CD14-positive monocyte (primary cell): ENCODE data around the gene CNOT11. TPM values are rescaled to one million over a fixed set of nuclear protein-coding genes. Genes with fewer than 3 reads are reported as not detected.

ENCODE experiments used
- DNase-seq, 3 donors: peaks; one replicate each; pipeline ENCODE4 v3.0.0-alpha.2; 2011 to 2022
- H2AFZ ChIP-seq: 2 replicates; pipeline ENCODE4 v1.6.0; 2012; ENCODE audit warnings: mild to moderate bottlenecking, low read depth, low read length, inconsistent platforms; ENCODE audit not compliant: insufficient read depth, poor library complexity, severe bottlenecking
- H3K27ac ChIP-seq, 2 donors: 1 replicate in 1 of 2; 2 replicates in 1 of 2; pipeline ENCODE4 v1.5.1; 2012 to 2013; ENCODE audit warnings: low read length in 2 of 2, control low read depth in 1 of 2, inconsistent platforms in 1 of 2, low read depth in 1 of 2, mild to moderate bottlenecking in 1 of 2
- H3K27me3 ChIP-seq, 2 donors: one replicate each; pipeline versions ENCODE4 v1.6.0 to v1.6.1; 2011 to 2013; ENCODE audit warnings: low read length in 2 of 2; ENCODE audit not compliant: control insufficient read depth in 2 of 2, insufficient read depth in 2 of 2
- H3K36me3 ChIP-seq, 2 donors: replicated peaks in 1 of 2; 1 replicate in 1 of 2; 2 replicates in 1 of 2; pipeline versions ENCODE4 v1.5.1 to v1.6.1; 2012 to 2013; ENCODE audit warnings: low read length in 2 of 2, control low read depth in 1 of 2, inconsistent platforms in 1 of 2, mild to moderate bottlenecking in 1 of 2; ENCODE audit not compliant: insufficient read depth in 2 of 2, control insufficient read depth in 1 of 2
- H3K4me1 ChIP-seq, 2 donors: 1 replicate in 1 of 2; 2 replicates in 1 of 2; pipeline versions ENCODE4 v1.5.1 to v1.6.1; 2012 to 2013; ENCODE audit warnings: low read length in 2 of 2, control low read depth in 1 of 2, inconsistent platforms in 1 of 2, mild to moderate bottlenecking in 1 of 2, moderate library complexity in 1 of 2; ENCODE audit not compliant: insufficient read depth in 2 of 2, control insufficient read depth in 1 of 2
- H3K4me2 ChIP-seq: replicated peaks from 2 replicates; pipeline ENCODE3; 2012; ENCODE audit warnings: low read length, moderate library complexity, mild to moderate bottlenecking; ENCODE audit not compliant: poor library complexity, severe bottlenecking; ENCODE audit errors: extremely low read depth
- H3K4me3 ChIP-seq, 3 experiments: fragments of 200-600 bp in 1 of 3; sonication (generic) in 1 of 3; replicated peaks in 1 of 3; 1 replicate in 2 of 3; 2 replicates in 1 of 3; pipeline ENCODE4 v1.5.1; 2011 to 2013; ENCODE audit warnings: low read length in 3 of 3, mild to moderate bottlenecking in 3 of 3, control low read depth in 2 of 3, low read depth in 2 of 3, inconsistent platforms in 1 of 3, moderate library complexity in 1 of 3
- H3K79me2 ChIP-seq: 2 replicates; pipeline ENCODE4 v1.6.0; 2012; ENCODE audit warnings: mild to moderate bottlenecking, control low read depth, inconsistent platforms, low read length, moderate library complexity; ENCODE audit not compliant: insufficient read depth
- H3K9ac ChIP-seq: 2 replicates; pipeline ENCODE4 v1.6.0; 2017; ENCODE audit warnings: low read length, mild to moderate bottlenecking; ENCODE audit not compliant: insufficient read depth, poor library complexity, severe bottlenecking
- H3K9me3 ChIP-seq, 2 donors: replicated peaks in 1 of 2; 1 replicate in 1 of 2; 2 replicates in 1 of 2; pipeline versions ENCODE4 v1.5.1 to v1.6.1; 2012 to 2013; ENCODE audit warnings: low read length in 2 of 2, control low read depth in 1 of 2; ENCODE audit not compliant: control insufficient read depth in 1 of 2, insufficient read depth in 1 of 2
- H4K20me1 ChIP-seq: 2 replicates; pipeline ENCODE4 v1.6.0; 2012; ENCODE audit warnings: mild to moderate bottlenecking, low read length, control low read depth, moderate library complexity; ENCODE audit not compliant: insufficient read depth
- H3K27ac Mint-ChIP-seq, 7 donors: one replicate each; pipeline ENCODE4 v1.8.0; 2020; ENCODE audit warnings: mild to moderate bottlenecking in 7 of 7, mixed read lengths in 7 of 7, moderate library complexity in 6 of 7, inconsistent platforms in 2 of 7
- H3K27me3 Mint-ChIP-seq, 3 donors: one replicate each; pipeline ENCODE4 v1.8.0; 2021 to 2022; ENCODE audit warnings: low read depth in 3 of 3, mild to moderate bottlenecking in 3 of 3, mixed read lengths in 3 of 3, moderate library complexity in 3 of 3, inconsistent platforms in 1 of 3
- H3K36me3 Mint-ChIP-seq, 2 donors: one replicate each; pipeline ENCODE4 v1.8.0; 2020; ENCODE audit warnings: mixed read lengths in 2 of 2, inconsistent platforms in 1 of 2, mild to moderate bottlenecking in 1 of 2
- H3K4me1 Mint-ChIP-seq: one replicate; pipeline ENCODE4 v1.8.0; 2020; ENCODE audit warnings: mild to moderate bottlenecking, mixed read lengths
- H3K4me3 Mint-ChIP-seq, 2 donors: one replicate each; pipeline ENCODE4 v1.8.0; 2020; ENCODE audit warnings: mild to moderate bottlenecking in 2 of 2, mixed read lengths in 2 of 2, moderate library complexity in 1 of 2
- H3K9me3 Mint-ChIP-seq, 7 donors: one replicate each; pipeline ENCODE4 v1.8.0; 2020 to 2022; ENCODE audit warnings: mixed read lengths in 7 of 7, mild to moderate bottlenecking in 6 of 7, moderate library complexity in 6 of 7, inconsistent platforms in 2 of 7
- WGBS: methylation state at CpG from one replicate; pipeline ENCODE4 v1.1.5; 2013; ENCODE audit warnings: missing lambda C conversion rate; ENCODE audit not compliant: insufficient coverage; 5-methylcytosine and 5-hydroxymethylcytosine counted together
- intact Hi-C, 2 donors: fragments of 100-400 bp; cut with micrococcal nuclease; formaldehyde crosslinking; loops; one replicate each; pipeline versions ENCODE4 v1.15.0 to v1.15.1; 2023
- polyA plus RNA-seq, 3 donors: library from polyadenylated mRNA; depleted of rRNA in 1 of 3; unstranded in 2 of 3; stranded (reverse) in 1 of 3; fragments of 300-500 nt in 2 of 3; fragments of >200 nt in 1 of 3; fragmentation: Illumina TruSeq in 2 of 3; gene quantifications; 1 replicate in 2 of 3; 2 replicates in 1 of 3; pipeline ENCODE4 v1.2.3, GENCODE V29; 2012 to 2021
- TF ChIP-seq, protein P1 (sequence below): fragments of 200-600 bp; IDR thresholded peaks from one replicate; pipeline ENCODE4 v1.8.0; 2022; ENCODE audit warnings: antibody characterized with exemption, mild to moderate bottlenecking

CNOT11 gene
- polyA plus RNA-seq, 3 donors = 38.2 to 39.0 (median 38.4) TPM

DNA sequence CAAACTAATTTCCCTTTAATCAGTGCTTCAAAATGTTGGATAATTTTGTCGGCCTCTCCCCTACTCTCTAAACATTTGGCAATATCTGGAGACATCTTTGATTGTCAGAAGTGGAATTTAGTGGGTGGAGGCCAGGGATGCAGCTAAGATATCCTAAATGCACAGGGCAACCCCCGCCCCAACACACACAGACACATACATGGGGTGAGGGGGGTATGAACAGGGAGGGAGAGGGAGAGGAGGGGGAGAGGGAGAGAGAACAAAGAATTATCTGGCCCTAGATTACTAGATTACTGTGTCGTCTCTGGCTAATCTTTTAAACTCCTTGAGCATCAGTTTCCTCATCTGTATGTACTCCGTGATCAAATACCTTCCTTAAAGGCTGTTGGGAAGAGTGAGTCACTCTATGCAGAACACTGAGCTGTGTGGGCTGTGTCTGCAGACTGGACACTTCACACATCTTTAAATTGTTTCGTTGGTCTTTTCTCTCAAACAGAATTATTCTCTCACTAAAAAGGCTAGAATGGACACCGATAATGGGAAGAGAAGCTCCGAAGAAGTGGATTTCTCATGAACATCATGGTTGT, 52.9 kb downstream of the CNOT11 start:
- Histone ChIP-seq H3K4me2 (peak overlapping the region; percentile 95), H2AFZ (no peak overlapping the region), H3K79me2 (peaks cover 78% of the 10 kb centered on the region), H3K9ac (no peak overlapping the region), H3K27me3 (no peaks in the 10 kb centered on the region), H4K20me1 (peaks cover 74% of the 10 kb centered on the region), H3K9me3 (no peaks in the 10 kb centered on the region), H3K4me1 (peaks cover 69 to 77% of the 10 kb centered on the region in 2 donors), H3K36me3 (peaks cover 23 to 58% of the 10 kb centered on the region in 2 donors), H3K4me3 (peak overlapping the region; percentile 91 to 98 (median 98)), H3K27ac (peak overlapping the region in 1 of 2 donors; percentile 96)
- no CpG with 5 or more reads among the region's 7 CpGs for WGBS
- Mint-ChIP-seq H3K9me3 (no peaks in the 10 kb centered on the region), H3K27ac (peak overlapping the region in 6 of 7 donors; percentile 15 to 95 (median 84)), H3K27me3 (peaks cover 0 to 5% (median 0%) of the 10 kb centered on the region in 3 donors), H3K36me3 (peaks cover 43 to 63% of the 10 kb centered on the region in 2 donors), H3K4me1 (peaks cover 76% of the 10 kb centered on the region), H3K4me3 (peak overlapping the region; percentile 94 to 98)
- peak in 2 of 3 donors; percentile 25 to 41 for DNase-seq
- intact Hi-C loops = loop anchor here (5.0 kb wide), 1 partner anchor 53 kb away; the partner anchor contains the start of gene CNOT11 (in 2 of the 2)
- TF ChIP-seq, protein P1, sequence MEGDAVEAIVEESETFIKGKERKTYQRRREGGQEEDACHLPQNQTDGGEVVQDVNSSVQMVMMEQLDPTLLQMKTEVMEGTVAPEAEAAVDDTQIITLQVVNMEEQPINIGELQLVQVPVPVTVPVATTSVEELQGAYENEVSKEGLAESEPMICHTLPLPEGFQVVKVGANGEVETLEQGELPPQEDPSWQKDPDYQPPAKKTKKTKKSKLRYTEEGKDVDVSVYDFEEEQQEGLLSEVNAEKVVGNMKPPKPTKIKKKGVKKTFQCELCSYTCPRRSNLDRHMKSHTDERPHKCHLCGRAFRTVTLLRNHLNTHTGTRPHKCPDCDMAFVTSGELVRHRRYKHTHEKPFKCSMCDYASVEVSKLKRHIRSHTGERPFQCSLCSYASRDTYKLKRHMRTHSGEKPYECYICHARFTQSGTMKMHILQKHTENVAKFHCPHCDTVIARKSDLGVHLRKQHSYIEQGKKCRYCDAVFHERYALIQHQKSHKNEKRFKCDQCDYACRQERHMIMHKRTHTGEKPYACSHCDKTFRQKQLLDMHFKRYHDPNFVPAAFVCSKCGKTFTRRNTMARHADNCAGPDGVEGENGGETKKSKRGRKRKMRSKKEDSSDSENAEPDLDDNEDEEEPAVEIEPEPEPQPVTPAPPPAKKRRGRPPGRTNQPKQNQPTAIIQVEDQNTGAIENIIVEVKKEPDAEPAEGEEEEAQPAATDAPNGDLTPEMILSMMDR = no peak

DNA sequence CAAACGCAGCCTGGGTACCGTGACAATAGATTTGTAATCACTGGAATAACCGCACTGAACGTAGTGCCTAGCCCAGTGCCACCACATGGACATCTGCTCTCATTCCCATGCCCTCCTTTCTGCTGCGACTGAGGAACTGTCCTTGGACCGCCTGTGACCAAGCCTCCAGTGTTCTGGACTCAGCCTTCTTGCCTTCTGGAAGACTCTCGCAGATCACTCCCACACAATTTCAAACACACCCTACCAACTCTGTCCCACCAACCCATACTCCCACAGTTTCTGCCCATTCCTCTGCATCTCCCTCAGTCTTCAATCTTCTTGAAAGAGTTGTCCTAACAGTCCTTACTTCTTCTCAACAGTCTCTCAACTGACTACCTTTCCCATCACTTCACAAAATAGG, 53.7 kb downstream of the CNOT11 start:
- peaks cover 69 to 77% of the 10 kb centered on the region in 2 donors for H3K4me1 ChIP-seq
- H3K4me1 Mint-ChIP-seq = peaks cover 76% of the 10 kb centered on the region
- no peak overlapping the region for H2AFZ ChIP-seq
- peak overlapping the region; percentile 92 to 99 (median 95) for H3K27ac Mint-ChIP-seq
- H3K27me3 Mint-ChIP-seq = peaks cover 0 to 5% (median 0%) of the 10 kb centered on the region in 3 donors
- H4K20me1 ChIP-seq = peaks cover 65% of the 10 kb centered on the region
- H3K4me2 ChIP-seq = peak overlapping the region; percentile 95
- peaks cover 43 to 54% of the 10 kb centered on the region in 2 donors for H3K36me3 Mint-ChIP-seq
- TF ChIP-seq, protein P1 = no peak
- H3K79me2 ChIP-seq = peaks cover 70% of the 10 kb centered on the region
- no peaks in the 10 kb centered on the region for H3K9me3 ChIP-seq
- H3K9me3 Mint-ChIP-seq = peaks cover 0 to 2% (median 0%) of the 10 kb centered on the region in 7 donors
- DNase-seq = peak in 1 of 3 donors; percentile 19
- H3K4me3 ChIP-seq = peak overlapping the region; percentile 91 to 98 (median 98)
- H3K27ac ChIP-seq = peak overlapping the region; percentile 65 to 96
- peak overlapping the region; percentile 98 for H3K9ac ChIP-seq
- peak overlapping the region; percentile 94 to 98 for H3K4me3 Mint-ChIP-seq
- H3K36me3 ChIP-seq = peaks cover 23 to 51% of the 10 kb centered on the region in 2 donors
- no peaks in the 10 kb centered on the region for H3K27me3 ChIP-seq
- WGBS = 72% methylated on average over 6 of the region's 7 CpGs
- intact Hi-C loops = loop anchor here (5.0 kb wide), 1 partner anchor 54 kb away; the partner anchor contains the start of gene CNOT11 (in 2 of the 2)
